ENCODE data around the gene SPINDOC. TPM values are rescaled to one million over a fixed set of nuclear protein-coding genes. Genes with fewer than 3 reads are reported as not detected.
A peak's percentile ranks its signal among the peaks of the same experiment; 100 is the strongest.

Gene SPINDOC
- total RNA-seq, 1 experiment from 2014 or later, result 121 TPM

DNA sequence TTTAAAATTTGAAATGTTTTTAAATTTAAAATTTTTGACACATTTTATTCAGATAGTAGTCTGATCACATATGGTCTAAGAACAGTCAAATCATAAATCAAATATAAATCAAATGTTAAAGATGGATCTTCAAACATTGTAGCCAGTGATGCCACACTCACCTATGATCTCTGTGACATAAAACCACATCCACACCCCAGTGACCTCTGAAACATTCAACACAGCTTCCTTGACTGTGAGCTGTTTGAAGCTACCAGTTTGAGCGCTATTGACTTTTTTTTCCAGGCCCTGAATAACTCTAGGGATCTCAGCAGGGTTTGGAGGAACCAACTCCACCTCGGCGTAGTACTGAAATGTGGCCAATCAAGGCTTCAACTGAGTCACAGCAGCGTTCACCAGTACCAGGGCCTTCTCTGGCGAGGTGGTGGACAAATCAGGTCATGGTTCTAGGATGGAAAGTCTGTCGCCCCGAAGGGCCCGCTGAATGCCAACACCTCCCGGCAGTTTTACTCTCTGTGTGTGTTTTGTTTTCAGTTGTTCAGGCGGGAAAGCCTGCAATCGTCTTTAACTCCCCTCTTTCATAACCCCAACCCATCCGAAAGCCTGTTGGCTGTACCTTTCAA is 21.4 kb downstream of the SPINDOC start:
- no peak overlapping the region for H4K91ac ChIP-seq (ENCODE audit: insufficient read length, low read depth, low read length)
- Mint-ChIP-seq H3K9me3 (no peaks in the 10 kb centered on the region; a peak in 1 of 5 replicates), H3K36me3 (ENCODE audit: insufficient read depth in 1 of 3, low read depth in 3 of 3) (no peaks in the 10 kb centered on the region), H3K4me3 (no peak overlapping the region), H3K4me1 (peaks cover 33 to 54% of the 10 kb centered on the region in 2 experiments), H3K27me3 (ENCODE audit: low read depth) (no peaks in the 10 kb centered on the region), H3K27ac (peak overlapping the region in 1 of 3 experiments; percentile 28; a peak in 2 of 7 replicates)
- no peak overlapping the region for H4K8ac ChIP-seq (replicated peaks; ENCODE audit: insufficient read length, low read depth, low read length)
- no peaks in the 10 kb centered on the region for H4K20me1 ChIP-seq (ENCODE audit: control insufficient read depth, insufficient read depth, insufficient read length)
- H3K79me2 ChIP-seq (ENCODE audit: insufficient read depth, low read length), result peaks cover 2% of the 10 kb centered on the region; the same call in 1 of the 2 replicates
- peaks cover 3% of the 10 kb centered on the region; the same call in 1 of the 2 replicates for H3K4me1 ChIP-seq (ENCODE audit: insufficient read depth, low read length)
- H2BK15ac ChIP-seq (ENCODE audit: low read depth, low read length), result no peak overlapping the region
- H3K23ac ChIP-seq (ENCODE audit: insufficient read length, low read depth, low read length), result no peak overlapping the region
- no peak overlapping the region for H3K56ac ChIP-seq (ENCODE audit: insufficient read length, low read depth, low read length)
- no peak overlapping the region for H2AFZ ChIP-seq (ENCODE audit: low read length)
- TF ChIP-seq, protein P1, sequence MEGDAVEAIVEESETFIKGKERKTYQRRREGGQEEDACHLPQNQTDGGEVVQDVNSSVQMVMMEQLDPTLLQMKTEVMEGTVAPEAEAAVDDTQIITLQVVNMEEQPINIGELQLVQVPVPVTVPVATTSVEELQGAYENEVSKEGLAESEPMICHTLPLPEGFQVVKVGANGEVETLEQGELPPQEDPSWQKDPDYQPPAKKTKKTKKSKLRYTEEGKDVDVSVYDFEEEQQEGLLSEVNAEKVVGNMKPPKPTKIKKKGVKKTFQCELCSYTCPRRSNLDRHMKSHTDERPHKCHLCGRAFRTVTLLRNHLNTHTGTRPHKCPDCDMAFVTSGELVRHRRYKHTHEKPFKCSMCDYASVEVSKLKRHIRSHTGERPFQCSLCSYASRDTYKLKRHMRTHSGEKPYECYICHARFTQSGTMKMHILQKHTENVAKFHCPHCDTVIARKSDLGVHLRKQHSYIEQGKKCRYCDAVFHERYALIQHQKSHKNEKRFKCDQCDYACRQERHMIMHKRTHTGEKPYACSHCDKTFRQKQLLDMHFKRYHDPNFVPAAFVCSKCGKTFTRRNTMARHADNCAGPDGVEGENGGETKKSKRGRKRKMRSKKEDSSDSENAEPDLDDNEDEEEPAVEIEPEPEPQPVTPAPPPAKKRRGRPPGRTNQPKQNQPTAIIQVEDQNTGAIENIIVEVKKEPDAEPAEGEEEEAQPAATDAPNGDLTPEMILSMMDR (conservative IDR thresholded peaks at IDR 0.05), result no peak
- no peak overlapping the region for H3K18ac ChIP-seq (ENCODE audit: insufficient read length, low read depth, low read length)
- H3T11ph ChIP-seq (ENCODE audit: low read length), result no peak overlapping the region
- H3K79me1 ChIP-seq (ENCODE audit: insufficient read depth, low read depth, low read length, poor library complexity, severe bottlenecking), result peaks cover 3% of the 10 kb centered on the region
- no CpG with 5 or more reads among the region's 12 CpGs for WGBS (ENCODE audit: extremely low coverage, insufficient read length, low lambda C conversion rate)
- H3K14ac ChIP-seq (ENCODE audit: insufficient read depth, low read length), result no peak overlapping the region
- H3K27me3 ChIP-seq (ENCODE audit: insufficient read depth, low read length), result no peaks in the 10 kb centered on the region
- H3K23me2 ChIP-seq (ENCODE audit: insufficient read length, low read depth, low read length, poor library complexity, severe bottlenecking), result peaks cover 5% of the 10 kb centered on the region
- no peak overlapping the region for H2BK20ac ChIP-seq (ENCODE audit: low read depth, low read length, poor library complexity, severe bottlenecking)
- no peak overlapping the region for H3K27ac ChIP-seq (ENCODE audit: insufficient read length, low read depth, low read length)
- H3K4me2 ChIP-seq (ENCODE audit: insufficient read depth, insufficient read length, low read length), result no peak overlapping the region
- no peak overlapping the region for H2AK5ac ChIP-seq (ENCODE audit: insufficient read length, low read length)
- no peak overlapping the region for H3K4ac ChIP-seq (ENCODE audit: low read depth, low read length)
- H4K5ac ChIP-seq (ENCODE audit: insufficient read length, low read depth, low read length), result no peak overlapping the region
- no peak overlapping the region for H2BK12ac ChIP-seq (ENCODE audit: insufficient read length, low read depth, low read length)
- DNase-seq, result no peak
- no peaks in the 10 kb centered on the region for H3K9me3 ChIP-seq (ENCODE audit: control insufficient read depth, low read depth, low read length)
- no peak overlapping the region for H2BK5ac ChIP-seq (ENCODE audit: insufficient read length, low read length)
- H3K9ac ChIP-seq (ENCODE audit: extremely low read depth, insufficient read length, low read length), result no peak overlapping the region
- no peak overlapping the region for H2BK120ac ChIP-seq (ENCODE audit: low read depth, low read length, poor library complexity, severe bottlenecking)

Data from H9 (cell line).